HPDE6-E6E7 (cell line): ENCODE data around the gene CORO6.

ENCODE experiments used
- DNase-seq: peaks from one replicate; pipeline ENCODE4 v3.0.0; 2011; ENCODE audit warnings: missing footprints; ENCODE audit errors: extremely low spot score

CORO6 gene

GRCh38 chr17:29613352-29613837, 9.3 kb downstream of the CORO6 start:
- no peak for DNase-seq

- no peak for DNase-seq
These were observed 10.1 kb downstream of the CORO6 start for GRCh38 chr17:29612404-29613280.

GRCh38 chr17:29612094-29612403, 10.7 kb downstream of the CORO6 start:
- no peak for DNase-seq

- DNase-seq, result no peak
These were observed 11.2 kb downstream of the CORO6 start for GRCh38 chr17:29611351-29612093.

- DNase-seq, result no peak
These were observed 12.3 kb downstream of the CORO6 start for GRCh38 chr17:29610395-29610794.

GRCh38 chr17:29608986-29609385, 13.7 kb downstream of the CORO6 start:
- no peak for DNase-seq

- no peak for DNase-seq
These were observed 15.0 kb downstream of the CORO6 start for GRCh38 chr17:29607557-29608195.

- DNase-seq, result no peak
These were observed 19.5 kb downstream of the CORO6 start for GRCh38 chr17:29603109-29603674.

- DNase-seq, result no peak
These were observed 25.1 kb downstream of the CORO6 start for GRCh38 chr17:29597361-29598172.

GRCh38 chr17:29596811-29597210, 25.9 kb downstream of the CORO6 start:
- no peak for DNase-seq

GRCh38 chr17:29595943-29596774, 26.6 kb downstream of the CORO6 start:
- DNase-seq, result no peak

- DNase-seq, result no peak
These were observed 27.4 kb downstream of the CORO6 start for GRCh38 chr17:29595107-29595942.

- DNase-seq, result no peak
These were observed 28.1 kb downstream of the CORO6 start for GRCh38 chr17:29594519-29595090.

- no peak for DNase-seq
These were observed 28.9 kb downstream of the CORO6 start for GRCh38 chr17:29593591-29594518.

- DNase-seq, result no peak
These were observed 29.7 kb downstream of the CORO6 start, which contains the start of gene ANKRD13B for GRCh38 chr17:29592850-29593551. Gene ANKRD13B, plus strand, starts transcription at chr17:29593132. Its CDS starts 490 bp downstream, at chr17:29593622.

- no peak for DNase-seq
These were observed 30.7 kb downstream of the CORO6 start for GRCh38 chr17:29591737-29592608.
